ENCODE measurements around the gene ATP6V0B. TPM values are rescaled to one million over a fixed set of nuclear protein-coding genes. Genes with fewer than 3 reads are reported as not detected.
A peak's percentile ranks its signal among the peaks of the same experiment; 100 is the strongest.

Gene ATP6V0B
- total RNA-seq, 1 donor from 2014 or later, result 115 TPM

DNA sequence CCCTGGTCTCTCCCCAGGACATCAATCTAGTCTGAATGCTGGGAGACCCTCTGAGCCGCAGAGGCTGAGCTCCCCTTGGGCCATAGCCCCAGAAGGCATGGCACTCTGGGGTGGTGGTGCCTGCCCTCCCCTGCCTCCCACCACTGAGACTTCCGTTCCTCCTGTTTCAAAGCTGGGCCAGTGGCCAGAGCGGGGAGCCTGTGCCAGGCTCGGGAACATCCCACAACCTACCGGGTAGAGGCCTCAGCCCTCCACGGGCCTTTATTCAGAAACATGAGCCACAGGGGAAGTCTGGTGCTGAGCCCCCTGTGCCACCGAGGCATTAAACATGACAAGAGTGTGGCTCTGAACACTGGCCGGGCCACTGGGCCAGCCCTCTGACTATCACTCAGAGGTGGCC lies 24.7 kb downstream of the ATP6V0B start:
- no peak overlapping the region for H3K4me3 Mint-ChIP-seq
- H3K4me1 Mint-ChIP-seq (ENCODE audit: unreplicated experiment), result peaks cover 5% of the 10 kb centered on the region
- no peak for DNase-seq (ENCODE audit: extremely low spot score, unreplicated experiment)
- H3K9me3 Mint-ChIP-seq, result no peaks in the 10 kb centered on the region
- peak overlapping the region; percentile 41 for H3K27ac Mint-ChIP-seq
- no peaks in the 10 kb centered on the region for H3K27me3 Mint-ChIP-seq
- no peaks in the 10 kb centered on the region for H3K36me3 Mint-ChIP-seq
- TF ChIP-seq CTCF (conservative IDR thresholded peaks at IDR 0.05), result no peak

GRCh38 chr1:44000122-44000665 lies 25.4 kb downstream of the ATP6V0B start:
- peaks cover 5% of the 10 kb centered on the region for H3K4me1 Mint-ChIP-seq (ENCODE audit: unreplicated experiment)
- no peak for DNase-seq (ENCODE audit: extremely low spot score, unreplicated experiment)
- no peak for TF ChIP-seq CTCF (conservative IDR thresholded peaks at IDR 0.05)
- H3K9me3 Mint-ChIP-seq, result no peaks in the 10 kb centered on the region
- no peaks in the 10 kb centered on the region for H3K36me3 Mint-ChIP-seq
- no peak overlapping the region for H3K27ac Mint-ChIP-seq
- H3K27me3 Mint-ChIP-seq, result no peaks in the 10 kb centered on the region
- H3K4me3 Mint-ChIP-seq, result no peak overlapping the region

- no peak for TF ChIP-seq CTCF (conservative IDR thresholded peaks at IDR 0.05)
- Mint-ChIP-seq H3K27ac (no peak overlapping the region), H3K4me1 (ENCODE audit: unreplicated experiment) (no peaks in the 10 kb centered on the region), H3K4me3 (no peak overlapping the region), H3K27me3 (no peaks in the 10 kb centered on the region), H3K36me3 (peaks cover 6% of the 10 kb centered on the region), H3K9me3 (no peaks in the 10 kb centered on the region)
- no peak for DNase-seq (ENCODE audit: extremely low spot score, unreplicated experiment)
Observed at GRCh38 chr1:44002165-44002564, 27.4 kb downstream of the ATP6V0B start.

GRCh38 chr1:44002606-44003157 lies 27.9 kb downstream of the ATP6V0B start:
- no peaks in the 10 kb centered on the region for H3K9me3 Mint-ChIP-seq
- peak; percentile 61 for TF ChIP-seq CTCF (conservative IDR thresholded peaks at IDR 0.05)
- peaks cover 6% of the 10 kb centered on the region for H3K36me3 Mint-ChIP-seq
- no peaks in the 10 kb centered on the region for H3K4me1 Mint-ChIP-seq (ENCODE audit: unreplicated experiment)
- no peak overlapping the region for H3K27ac Mint-ChIP-seq
- H3K27me3 Mint-ChIP-seq, result no peaks in the 10 kb centered on the region
- DNase-seq (ENCODE audit: extremely low spot score, unreplicated experiment), result no peak
- H3K4me3 Mint-ChIP-seq, result no peak overlapping the region

DNA sequence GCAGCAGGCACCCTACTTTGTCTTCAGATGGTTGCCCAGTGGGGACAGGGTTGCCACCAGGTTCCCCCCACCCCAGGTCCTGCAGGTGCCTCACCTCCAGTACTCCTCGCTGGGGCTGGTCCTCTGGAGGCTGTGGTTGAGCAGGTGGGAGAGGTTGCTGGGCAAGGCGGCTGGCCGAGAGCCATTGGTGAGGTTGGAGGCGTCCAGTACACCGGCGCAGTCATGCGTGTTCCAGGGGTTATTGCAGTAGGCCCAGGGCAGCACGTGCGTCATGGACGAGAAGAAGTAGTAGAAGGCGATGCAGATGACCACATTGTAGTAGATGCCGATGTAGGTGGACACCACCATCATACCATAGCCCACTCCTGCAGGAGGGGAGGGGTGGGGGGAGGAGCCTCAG lies 33.5 kb downstream of the ATP6V0B start:
- H3K36me3 Mint-ChIP-seq, result peaks cover 6% of the 10 kb centered on the region
- H3K4me1 Mint-ChIP-seq (ENCODE audit: unreplicated experiment), result peaks cover 5% of the 10 kb centered on the region
- no peak for TF ChIP-seq CTCF (conservative IDR thresholded peaks at IDR 0.05)
- DNase-seq (ENCODE audit: extremely low spot score, unreplicated experiment), result no peak
- no peaks in the 10 kb centered on the region for H3K27me3 Mint-ChIP-seq
- H3K4me3 Mint-ChIP-seq, result no peak overlapping the region
- H3K9me3 Mint-ChIP-seq, result no peaks in the 10 kb centered on the region
- H3K27ac Mint-ChIP-seq, result no peak overlapping the region
